ENCODE data around the gene HOXD11.

DNA sequence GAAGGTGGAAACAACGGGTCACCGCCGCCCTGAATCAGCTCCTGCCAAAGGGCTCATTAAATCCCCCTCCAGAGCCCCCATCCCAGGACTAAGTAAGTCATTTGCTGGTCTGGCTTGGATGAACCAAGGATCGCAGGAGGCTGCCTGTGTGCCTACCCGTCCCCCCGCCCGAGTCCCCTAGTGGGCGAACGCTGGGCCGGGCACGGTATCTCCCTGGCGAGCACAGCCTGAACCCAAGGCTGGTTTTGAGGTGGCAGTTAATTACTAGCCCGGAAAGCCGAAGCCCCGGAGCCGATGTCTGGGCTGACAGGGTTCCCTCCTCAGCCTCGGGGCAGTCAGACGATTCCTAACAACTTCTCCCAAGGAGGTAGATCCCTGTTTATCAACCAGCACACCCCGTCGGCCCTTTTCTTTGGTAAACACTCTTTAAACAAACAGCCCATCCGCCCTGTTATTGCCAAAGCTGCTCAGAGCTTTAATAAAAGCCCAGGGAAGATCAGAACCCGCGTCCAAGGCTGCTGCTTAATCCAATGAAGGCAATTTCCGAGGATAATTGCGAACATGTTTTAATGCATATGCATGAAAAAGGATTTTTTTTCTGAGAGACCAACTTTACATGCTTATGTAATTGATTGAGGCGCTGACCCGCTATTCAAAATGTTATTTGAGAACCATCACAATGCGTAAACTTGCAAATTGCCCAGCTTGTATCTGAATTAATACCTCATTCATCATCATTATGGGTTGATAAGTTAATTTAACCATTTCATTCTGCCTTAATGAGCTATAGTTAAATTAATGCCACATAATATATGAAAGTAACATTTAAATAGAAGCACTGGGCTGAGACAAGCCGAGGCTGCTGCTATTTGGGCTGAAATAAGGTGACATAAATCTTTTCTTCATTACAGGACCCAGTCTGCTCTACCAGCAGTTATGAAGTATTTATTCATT, 33.9 kb upstream of the HOXD11 start:
- TF ChIP-seq, protein P1, sequence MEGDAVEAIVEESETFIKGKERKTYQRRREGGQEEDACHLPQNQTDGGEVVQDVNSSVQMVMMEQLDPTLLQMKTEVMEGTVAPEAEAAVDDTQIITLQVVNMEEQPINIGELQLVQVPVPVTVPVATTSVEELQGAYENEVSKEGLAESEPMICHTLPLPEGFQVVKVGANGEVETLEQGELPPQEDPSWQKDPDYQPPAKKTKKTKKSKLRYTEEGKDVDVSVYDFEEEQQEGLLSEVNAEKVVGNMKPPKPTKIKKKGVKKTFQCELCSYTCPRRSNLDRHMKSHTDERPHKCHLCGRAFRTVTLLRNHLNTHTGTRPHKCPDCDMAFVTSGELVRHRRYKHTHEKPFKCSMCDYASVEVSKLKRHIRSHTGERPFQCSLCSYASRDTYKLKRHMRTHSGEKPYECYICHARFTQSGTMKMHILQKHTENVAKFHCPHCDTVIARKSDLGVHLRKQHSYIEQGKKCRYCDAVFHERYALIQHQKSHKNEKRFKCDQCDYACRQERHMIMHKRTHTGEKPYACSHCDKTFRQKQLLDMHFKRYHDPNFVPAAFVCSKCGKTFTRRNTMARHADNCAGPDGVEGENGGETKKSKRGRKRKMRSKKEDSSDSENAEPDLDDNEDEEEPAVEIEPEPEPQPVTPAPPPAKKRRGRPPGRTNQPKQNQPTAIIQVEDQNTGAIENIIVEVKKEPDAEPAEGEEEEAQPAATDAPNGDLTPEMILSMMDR (IDR thresholded peaks at IDR 0.05) = no peak
- no peak for TF ChIP-seq POLR2A (IDR thresholded peaks at IDR 0.05)

Data from stomach (tissue), 4 donors.